IPS-15b (cell line): ENCODE measurements around the gene SDC1.

ENCODE experiments used
- H3K27me3 ChIP-seq: one replicate; pipeline ENCODE4 v1.6.1; 2013; ENCODE audit warnings: low read length; ENCODE audit not compliant: control insufficient read depth, insufficient read depth
- H3K36me3 ChIP-seq: one replicate; pipeline ENCODE4 v1.6.1; 2013; ENCODE audit warnings: low read length; ENCODE audit not compliant: control insufficient read depth, insufficient read depth
- H3K4me1 ChIP-seq: one replicate; pipeline ENCODE4 v1.6.1; 2013; ENCODE audit warnings: mild to moderate bottlenecking, low read length; ENCODE audit not compliant: control insufficient read depth, insufficient read depth
- H3K4me3 ChIP-seq: one replicate; pipeline ENCODE4 v1.5.1; 2013; ENCODE audit warnings: low read depth, low read length
- H3K9ac ChIP-seq: one replicate; pipeline ENCODE4 v1.6.1; 2013; ENCODE audit warnings: low read depth, mild to moderate bottlenecking, low read length
- H3K9me3 ChIP-seq: one replicate; pipeline ENCODE4 v1.6.1; 2013; ENCODE audit warnings: mild to moderate bottlenecking, low read length; ENCODE audit not compliant: control insufficient read depth, insufficient read depth

SDC1 gene

GRCh38 chr2:20176760-20177159 is 48.2 kb downstream of the SDC1 start:
- H3K9ac ChIP-seq: no peak overlapping the region
- no peaks in the 10 kb centered on the region for H3K9me3 ChIP-seq
- H3K27me3 ChIP-seq: no peaks in the 10 kb centered on the region
- no peak overlapping the region for H3K4me3 ChIP-seq
- no peaks in the 10 kb centered on the region for H3K4me1 ChIP-seq
- no peaks in the 10 kb centered on the region for H3K36me3 ChIP-seq

- Histone ChIP-seq H3K36me3 (no peaks in the 10 kb centered on the region), H3K4me3 (no peak overlapping the region), H3K27me3 (no peaks in the 10 kb centered on the region), H3K9ac (no peak overlapping the region), H3K9me3 (no peaks in the 10 kb centered on the region), H3K4me1 (no peaks in the 10 kb centered on the region)
Measured at GRCh38 chr2:20175931-20176330, 49.0 kb downstream of the SDC1 start.

- H3K9ac ChIP-seq: no peak overlapping the region
Measured at GRCh38 chr2:20175267-20175666, 49.7 kb downstream of the SDC1 start.

GRCh38 chr2:20174410-20174809 is 50.5 kb downstream of the SDC1 start:
- no peaks in the 10 kb centered on the region for H3K4me1 ChIP-seq
- no peak overlapping the region for H3K9ac ChIP-seq
- H3K36me3 ChIP-seq: no peaks in the 10 kb centered on the region
- H3K27me3 ChIP-seq: no peaks in the 10 kb centered on the region
- H3K9me3 ChIP-seq: no peaks in the 10 kb centered on the region
- H3K4me3 ChIP-seq: no peak overlapping the region

More at GRCh38 chr2:20175267-20175666, 49.7 kb downstream of the SDC1 start:
- no peaks in the 10 kb centered on the region for H3K27me3 ChIP-seq
- no peaks in the 10 kb centered on the region for H3K4me1 ChIP-seq
- no peaks in the 10 kb centered on the region for H3K9me3 ChIP-seq
- H3K36me3 ChIP-seq: no peaks in the 10 kb centered on the region
- H3K4me3 ChIP-seq: no peak overlapping the region

- H3K9ac ChIP-seq: no peak overlapping the region
Measured at GRCh38 chr2:20173496-20174402, 51.2 kb downstream of the SDC1 start.

GRCh38 chr2:20173064-20173463 is 51.9 kb downstream of the SDC1 start:
- Histone ChIP-seq H3K4me1 (no peaks in the 10 kb centered on the region), H3K4me3 (no peak overlapping the region), H3K9me3 (no peaks in the 10 kb centered on the region), H3K9ac (no peak overlapping the region), H3K36me3 (no peaks in the 10 kb centered on the region), H3K27me3 (no peaks in the 10 kb centered on the region)

More at GRCh38 chr2:20173496-20174402, 51.2 kb downstream of the SDC1 start:
- Histone ChIP-seq H3K36me3 (no peaks in the 10 kb centered on the region), H3K4me1 (no peaks in the 10 kb centered on the region), H3K9me3 (no peaks in the 10 kb centered on the region), H3K27me3 (no peaks in the 10 kb centered on the region), H3K4me3 (no peak overlapping the region)

- Histone ChIP-seq H3K36me3 (no peaks in the 10 kb centered on the region), H3K4me3 (no peak overlapping the region), H3K9ac (no peak overlapping the region), H3K9me3 (no peaks in the 10 kb centered on the region), H3K27me3 (no peaks in the 10 kb centered on the region), H3K4me1 (no peaks in the 10 kb centered on the region)
Measured at GRCh38 chr2:20172273-20173055, 52.5 kb downstream of the SDC1 start.

GRCh38 chr2:20171445-20171977 is 53.4 kb downstream of the SDC1 start:
- Histone ChIP-seq H3K4me3 (no peak overlapping the region), H3K36me3 (no peaks in the 10 kb centered on the region), H3K4me1 (no peaks in the 10 kb centered on the region), H3K9ac (no peak overlapping the region), H3K27me3 (no peaks in the 10 kb centered on the region), H3K9me3 (no peaks in the 10 kb centered on the region)

- no peak overlapping the region for H3K4me3 ChIP-seq
- no peaks in the 10 kb centered on the region for H3K36me3 ChIP-seq
- no peaks in the 10 kb centered on the region for H3K27me3 ChIP-seq
- no peaks in the 10 kb centered on the region for H3K9me3 ChIP-seq
- H3K4me1 ChIP-seq: no peaks in the 10 kb centered on the region
- no peak overlapping the region for H3K9ac ChIP-seq
Measured at GRCh38 chr2:20170704-20171250, 54.2 kb downstream of the SDC1 start.

GRCh38 chr2:20169796-20170703 is 54.9 kb downstream of the SDC1 start:
- Histone ChIP-seq H3K4me1 (no peaks in the 10 kb centered on the region), H3K36me3 (no peaks in the 10 kb centered on the region), H3K27me3 (no peaks in the 10 kb centered on the region), H3K9ac (no peak overlapping the region), H3K4me3 (no peak overlapping the region), H3K9me3 (no peaks in the 10 kb centered on the region)
